NCI-H2081 (cell line): ENCODE results near the gene PRAMEF12.
"Not testable (repeated sequence)": the region's sequence is repeated elsewhere in the genome, so short reads cannot be mapped to it uniquely, and the experiment has no call there.

Experiments used
- DNase-seq, 2 experiments: peaks; one replicate each; lab custom pipeline; 2025; lab: John Stamatoyannopoulos, UW

Gene PRAMEF12

GRCh38 chr1:12770620-12771019 lies 2.9 kb upstream of the PRAMEF12 start:
- DNase-seq = no peak

DNA sequence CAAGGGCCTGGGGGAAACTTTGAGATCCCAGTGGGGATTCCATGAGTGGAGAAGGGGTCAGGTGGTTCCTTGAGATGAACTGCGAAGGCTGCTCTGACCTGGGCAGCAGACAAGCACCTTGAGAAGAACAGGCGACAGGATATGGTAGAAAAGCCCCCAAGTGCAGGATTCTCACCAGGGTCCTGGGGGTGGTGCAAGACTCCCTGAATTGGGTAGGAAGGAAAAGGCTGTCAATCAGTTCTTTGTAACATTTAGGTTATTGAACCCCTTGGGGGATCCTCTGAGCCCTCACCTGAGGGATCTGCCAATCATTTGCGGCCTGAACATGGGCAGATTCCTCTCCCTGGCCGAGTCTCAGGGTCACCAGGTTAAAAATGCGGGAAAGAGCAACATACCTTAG lies 2.4 kb upstream of the PRAMEF12 start:
- no peak for DNase-seq

GRCh38 chr1:12772520-12772919 lies 1.0 kb upstream of the PRAMEF12 start:
- DNase-seq = no peak

- DNase-seq = no peak
These were observed 1.3 kb downstream of the PRAMEF12 start for GRCh38 chr1:12774801-12775345.

- no peak for DNase-seq
These were observed 1.9 kb downstream of the PRAMEF12 start for GRCh38 chr1:12775443-12775842.

GRCh38 chr1:12776801-12777557 lies 3.4 kb downstream of the PRAMEF12 start:
- no peak for DNase-seq

DNA sequence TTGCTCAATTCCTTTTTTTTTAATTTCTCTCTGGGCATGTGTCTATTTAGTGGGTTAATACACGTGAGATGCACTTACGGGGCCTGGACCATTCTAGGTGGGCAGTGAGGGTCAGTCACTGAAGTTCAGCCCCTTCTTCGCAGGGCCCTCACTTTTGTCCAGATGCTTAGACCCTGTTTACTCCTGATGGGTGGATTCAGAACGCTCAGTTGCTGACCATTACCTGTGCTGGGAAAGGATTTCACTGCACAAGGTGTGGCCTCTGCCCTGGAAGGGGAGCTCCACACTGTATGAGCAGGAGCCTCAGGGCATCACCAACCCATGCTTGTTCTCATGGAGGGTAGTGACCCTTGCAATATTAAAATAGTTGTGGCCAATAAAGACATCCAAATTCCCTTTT lies 4.5 kb downstream of the PRAMEF12 start:
- no peak for DNase-seq

DNA sequence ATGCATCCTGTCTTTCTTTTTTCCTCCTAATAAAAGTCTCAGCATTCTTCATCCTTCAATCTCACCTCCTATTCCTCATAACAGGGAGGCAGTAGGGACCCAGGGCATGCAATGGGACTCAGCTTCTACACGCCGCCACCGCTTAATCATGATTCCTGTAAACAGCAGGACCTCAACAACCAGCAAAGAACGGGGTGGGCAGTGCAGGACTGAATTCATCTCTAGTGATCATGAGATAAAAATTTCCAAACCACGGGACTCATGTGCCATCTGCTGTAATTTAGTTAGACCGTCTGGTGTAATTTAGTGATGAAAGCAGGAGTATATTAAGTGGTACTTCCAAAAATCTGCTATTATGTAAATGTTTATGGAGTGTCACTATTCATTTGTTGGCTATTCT lies 5.4 kb downstream of the PRAMEF12 start:
- no peak for DNase-seq

DNA sequence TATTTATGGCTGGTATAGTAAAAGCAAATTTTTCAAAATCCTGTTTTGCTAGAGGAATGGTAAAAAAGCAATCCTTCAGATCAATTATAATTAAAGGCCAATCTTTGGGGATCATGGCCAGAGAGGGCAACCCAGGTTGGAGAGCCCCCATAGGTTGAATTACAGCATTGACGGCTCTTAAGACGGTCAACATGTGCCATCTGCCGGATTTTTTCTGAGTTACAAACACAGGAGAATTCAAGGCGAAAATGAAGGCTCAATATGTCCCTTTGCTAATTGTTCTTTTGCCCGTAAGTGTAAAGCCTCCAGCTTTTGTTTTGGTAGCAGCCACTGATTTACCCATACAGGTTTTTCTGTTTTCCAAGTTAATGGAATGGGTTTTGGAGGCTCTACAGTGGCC lies 8.0 kb downstream of the PRAMEF12 start:
- not testable (repeated sequence) for DNase-seq

GRCh38 chr1:12783783-12784182 lies 10.2 kb downstream of the PRAMEF12 start:
- not testable (repeated sequence) for DNase-seq

- not testable (repeated sequence) for DNase-seq
These were observed 11.2 kb downstream of the PRAMEF12 start for GRCh38 chr1:12784729-12785128.

DNA sequence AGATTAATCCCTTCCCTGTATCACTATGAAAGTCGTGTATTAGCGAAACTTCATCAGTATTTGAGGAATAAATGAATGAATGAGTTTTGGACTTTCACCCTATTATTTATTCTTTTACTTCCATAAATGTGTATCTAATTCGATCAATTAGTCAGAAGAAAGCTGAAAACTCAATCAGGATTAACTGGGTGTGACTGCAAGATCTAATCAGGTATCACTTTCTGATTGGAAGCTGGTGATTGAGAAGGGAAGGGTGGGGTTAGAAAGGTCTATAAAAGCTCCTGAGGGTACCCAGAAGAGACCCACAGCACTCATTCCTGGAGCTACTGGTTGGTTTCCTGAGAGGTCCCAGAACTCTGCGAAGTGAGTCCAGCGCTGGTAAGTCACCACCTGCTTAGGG lies 17.6 kb downstream of the PRAMEF12 start, which contains the start of gene PRAMEF1:
TSS of gene PRAMEF1 (plus strand) at position 301 of the 400 bp plus-strand sequence. CDS start 1,831 bp downstream, outside the sequence.
- DNase-seq = not testable (repeated sequence)

GRCh38 chr1:12798911-12799310 lies 25.4 kb downstream of the PRAMEF12 start:
- no peak for DNase-seq

DNA sequence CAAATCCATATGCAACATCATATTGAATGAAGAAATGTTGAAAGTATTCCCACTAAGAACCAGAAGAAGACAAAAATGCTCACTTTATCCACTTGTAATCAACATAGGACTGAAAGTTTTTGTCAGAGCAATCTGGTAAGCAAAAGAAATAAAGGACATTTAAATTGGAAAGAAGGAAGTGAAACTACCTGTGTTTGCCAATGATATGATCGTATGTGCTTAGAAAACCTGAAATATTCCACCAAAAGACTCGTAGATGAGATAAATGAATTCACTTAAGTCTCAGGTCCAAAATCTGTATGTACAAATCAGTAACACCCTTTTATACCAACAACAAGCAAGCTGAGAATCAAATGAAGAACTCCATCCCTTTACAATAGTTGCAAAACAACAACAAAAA lies 26.2 kb downstream of the PRAMEF12 start:
- no peak for DNase-seq

GRCh38 chr1:12809933-12810332 lies 36.4 kb downstream of the PRAMEF12 start:
- DNase-seq = no peak

GRCh38 chr1:12810691-12811408 lies 37.3 kb downstream of the PRAMEF12 start:
- DNase-seq = no peak

DNA sequence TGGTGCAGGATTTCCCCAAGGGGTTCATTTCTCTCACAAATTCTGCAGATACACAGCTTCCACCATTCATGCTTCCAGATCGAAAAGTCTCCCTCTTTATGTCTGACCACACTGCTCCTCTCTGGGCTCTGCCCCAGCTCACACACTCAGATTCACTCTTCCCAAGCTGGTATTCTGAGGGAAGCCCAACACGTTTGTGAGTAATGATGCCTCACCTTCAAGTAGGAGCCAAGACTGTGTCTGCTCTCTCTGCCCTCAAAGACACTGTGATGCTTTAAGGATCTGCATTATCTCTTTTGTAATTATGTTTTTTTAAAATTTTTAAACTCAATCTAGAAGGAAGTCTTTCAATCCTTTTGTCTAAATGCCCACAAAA lies 37.9 kb downstream of the PRAMEF12 start:
- no peak for DNase-seq

GRCh38 chr1:12819061-12819460 lies 45.5 kb downstream of the PRAMEF12 start:
- not testable (repeated sequence) for DNase-seq
